SK-N-SH (cell line): ENCODE measurements around the gene APOO. TPM values are rescaled to one million over a fixed set of nuclear protein-coding genes. Genes with fewer than 3 reads are reported as not detected.

ENCODE experiments used
- CTCF ChIA-PET: fragments of 300-600, 350-600 bp; formaldehyde crosslinking; extraction: SDS; loops from one replicate; lab custom pipeline; 2021; lab: Yijun Ruan, JAX
- POLR2A ChIA-PET: fragments of 350-600 bp; sonication (Branson Sonifier 250); formaldehyde crosslinking; extraction: SDS; loops from one replicate; lab custom pipeline; 2020; ENCODE audit warnings: antibody characterized with exemption, inconsistent platforms; lab: Yijun Ruan, JAX
- DNase-seq: peaks from one replicate; pipeline ENCODE4 v3.0.0; 2012
- H2AFZ ChIP-seq: fragments of 200-600 bp; sonication (generic); 2 replicates; pipeline ENCODE4 v1.8.1; 2016; ENCODE audit warnings: antibody characterized with exemption, mild to moderate bottlenecking, low read depth
- H3F3A ChIP-seq: fragments of 200-600 bp; sonication (generic); replicated peaks from 2 replicates; pipeline ENCODE3; 2016; ENCODE audit warnings: antibody characterized with exemption, mild to moderate bottlenecking; ENCODE audit not compliant: insufficient read depth
- H3K27ac ChIP-seq, 2 experiments: fragments of 200-500 bp in 1 of 2; fragments of 200-600 bp in 1 of 2; sonication (Bioruptor generic) in 1 of 2; sonication (generic), shearing (Covaris generic) in 1 of 2; 2 replicates each; pipeline versions ENCODE4 v1.5.1 to v1.6.1; 2014 to 2016; ENCODE audit warnings: low read depth in 2 of 2, inconsistent platforms in 1 of 2, low read length in 1 of 2, mild to moderate bottlenecking in 1 of 2, mixed read lengths in 1 of 2
- H3K27me3 ChIP-seq: fragments of 200-600 bp; sonication (generic), shearing (Covaris generic); 2 replicates; pipeline ENCODE4 v1.6.1; 2016; ENCODE audit warnings: mixed run types; ENCODE audit not compliant: insufficient read depth
- H3K36me3 ChIP-seq, 2 experiments: fragments of 200-500 bp in 1 of 2; fragments of 200-600 bp in 1 of 2; sonication (Bioruptor generic) in 1 of 2; sonication (generic) in 1 of 2; replicated peaks in 1 of 2; 2 replicates each; pipeline versions ENCODE3 to v1.5.1; 2014 to 2016; ENCODE audit warnings: low read length in 1 of 2, mild to moderate bottlenecking in 1 of 2; ENCODE audit not compliant: insufficient read depth in 2 of 2, control insufficient read depth in 1 of 2
- H3K4me1 ChIP-seq, 2 experiments: fragments of 200-500 bp in 1 of 2; fragments of 200-600 bp in 1 of 2; sonication (Bioruptor generic) in 1 of 2; sonication (generic), shearing (Covaris generic) in 1 of 2; 2 replicates each; pipeline versions ENCODE4 v1.5.1 to v1.6.1; 2014 to 2016; ENCODE audit warnings: low read depth in 1 of 2, low read length in 1 of 2, mixed run types in 1 of 2; ENCODE audit not compliant: insufficient read depth in 2 of 2, control insufficient read depth in 1 of 2
- H3K4me2 ChIP-seq: fragments of 200-600 bp; sonication (generic), shearing (Covaris generic); 2 replicates; pipeline ENCODE4 v1.6.1; 2017; ENCODE audit warnings: mixed run types
- H3K4me3 ChIP-seq, 2 experiments: fragments of 200-500 bp in 1 of 2; fragments of 200-600 bp in 1 of 2; sonication (Bioruptor generic) in 1 of 2; sonication (generic), shearing (Covaris generic) in 1 of 2; 2 replicates each; pipeline versions ENCODE4 v1.5.1 to v1.8.1; 2014 to 2016; ENCODE audit warnings: low read depth in 2 of 2, inconsistent platforms in 1 of 2, low read length in 1 of 2, mild to moderate bottlenecking in 1 of 2, mixed read lengths in 1 of 2, moderate library complexity in 1 of 2
- H3K79me2 ChIP-seq: fragments of 200-600 bp; sonication (generic); 2 replicates; pipeline ENCODE4 v1.8.1; 2017; ENCODE audit warnings: mild to moderate bottlenecking; ENCODE audit not compliant: insufficient read depth
- H3K9ac ChIP-seq: fragments of 200-600 bp; sonication (generic); 2 replicates; pipeline ENCODE4 v1.6.1; 2017; ENCODE audit warnings: mixed run types
- H3K9me2 ChIP-seq: fragments of 200-600 bp; sonication (generic); 2 replicates; pipeline ENCODE4 v1.6.1; 2017; ENCODE audit warnings: mixed run types
- H3K9me3 ChIP-seq: fragments of 200-600 bp; sonication (generic); 2 replicates; pipeline ENCODE4 v1.6.1; 2017; ENCODE audit warnings: mixed run types, mild to moderate bottlenecking, moderate library complexity
- H4K20me1 ChIP-seq: fragments of 200-600 bp; sonication (generic); 2 replicates; pipeline ENCODE4 v1.6.1; 2017; ENCODE audit warnings: mild to moderate bottlenecking, mixed run types; ENCODE audit not compliant: insufficient read depth
- ELF1 ChIP-seq: IDR thresholded peaks from 2 replicates; pipeline ENCODE4 v1.4.0; 2012
- EP300 ChIP-seq, 2 experiments: IDR thresholded peaks; 2 replicates each; pipeline versions ENCODE4 v1.4.0 to v1.6.1; 2012; ENCODE audit warnings: borderline replicate concordance in 1 of 2, low read depth in 1 of 2, low read length in 1 of 2
- FOXJ3 ChIP-seq: sonication (generic); formaldehyde crosslinking; IDR thresholded peaks from 2 replicates; pipeline ENCODE4 v1.5.1; 2020; ENCODE audit warnings: mild to moderate bottlenecking, missing genetic modification reagents
- FOXM1 ChIP-seq: IDR thresholded peaks from 2 replicates; pipeline ENCODE4 v1.4.0; 2012; ENCODE audit warnings: low read depth, mild to moderate bottlenecking
- GABPA ChIP-seq: IDR thresholded peaks from 2 replicates; pipeline ENCODE4 v1.4.0; 2012; ENCODE audit warnings: low read depth, mild to moderate bottlenecking
- GATA2 ChIP-seq: sonication (generic); formaldehyde crosslinking; IDR thresholded peaks from 2 replicates; pipeline ENCODE4 v1.5.0; 2020; ENCODE audit warnings: mild to moderate bottlenecking, missing genetic modification reagents
- MEF2A ChIP-seq: IDR thresholded peaks from 2 replicates; pipeline ENCODE4 v1.4.0; 2012; ENCODE audit warnings: low read depth, borderline replicate concordance
- NFIC ChIP-seq: IDR thresholded peaks from 2 replicates; pipeline ENCODE4 v1.4.0; 2012; ENCODE audit warnings: borderline replicate concordance
- NRF1 ChIP-seq: IDR thresholded peaks from 2 replicates; pipeline ENCODE4 v1.6.1; 2012; ENCODE audit warnings: low read depth, mild to moderate bottlenecking, low read length
- POLR2AphosphoS5 ChIP-seq: IDR thresholded peaks from 2 replicates; pipeline ENCODE4 v1.6.1; 2012; ENCODE audit warnings: low read depth, low read length
- RAD21 ChIP-seq: IDR thresholded peaks from 2 replicates; pipeline ENCODE4 v1.6.1; 2012; ENCODE audit warnings: mild to moderate bottlenecking, low read length
- SIN3A ChIP-seq: IDR thresholded peaks from 2 replicates; pipeline ENCODE4 v1.6.1; 2012; ENCODE audit warnings: low read depth, mild to moderate bottlenecking, low read length, moderate library complexity, borderline replicate concordance
- SMC3 ChIP-seq: IDR thresholded peaks from 2 replicates; pipeline ENCODE4 v1.6.1; 2012; ENCODE audit warnings: low read depth, low read length, improper control_type of control experiment
- TAF1 ChIP-seq: IDR thresholded peaks from 2 replicates; pipeline ENCODE4 v1.6.1; 2012; ENCODE audit warnings: low read depth, mild to moderate bottlenecking, low read length, moderate library complexity, borderline replicate concordance
- TEAD4 ChIP-seq: IDR thresholded peaks from 2 replicates; pipeline ENCODE4 v1.4.0; 2012; ENCODE audit warnings: mild to moderate bottlenecking, borderline replicate concordance; ENCODE audit not compliant: insufficient read depth
- YY1 ChIP-seq: IDR thresholded peaks from 2 replicates; pipeline ENCODE4 v1.4.0; 2012; ENCODE audit warnings: low read depth, mild to moderate bottlenecking
- WGBS: methylation state at CpG from one replicate; pipeline ENCODE4 v1.1.6; 2017; ENCODE audit warnings: low lambda C conversion rate; 5-methylcytosine and 5-hydroxymethylcytosine counted together
- polyA plus RNA-seq, 3 experiments: library from polyadenylated mRNA; depleted of rRNA; stranded (reverse); fragments of >200 nt; gene quantifications; 2 replicates each; pipeline ENCODE4 v1.2.3, GENCODE V29; 2012
- TF ChIP-seq, protein P1 (sequence below): IDR thresholded peaks from 2 replicates; pipeline ENCODE4 v1.6.1; 2012; ENCODE audit warnings: mild to moderate bottlenecking, low read depth, low read length, moderate library complexity
- TF ChIP-seq, protein P2 (sequence below): fragments of 200-600 bp; sonication (generic); IDR thresholded peaks from 2 replicates; pipeline ENCODE4 v1.6.1; 2017; ENCODE audit warnings: antibody characterized with exemption, mild to moderate bottlenecking, moderate library complexity
- TF ChIP-seq, protein P3 (sequence below): fragments of 150-350 bp; IDR thresholded peaks from 2 replicates; pipeline ENCODE4 v1.6.1; 2017; ENCODE audit warnings: antibody characterized with exemption, low read length, low read depth, borderline replicate concordance
- TF ChIP-seq, protein P4 (sequence below): IDR thresholded peaks from 2 replicates; pipeline ENCODE4; 2012

The APOO gene
- polyA plus RNA-seq, 1 of the 3 experiments (the other 2 are of a cell fraction), result 22.0 TPM

DNA sequence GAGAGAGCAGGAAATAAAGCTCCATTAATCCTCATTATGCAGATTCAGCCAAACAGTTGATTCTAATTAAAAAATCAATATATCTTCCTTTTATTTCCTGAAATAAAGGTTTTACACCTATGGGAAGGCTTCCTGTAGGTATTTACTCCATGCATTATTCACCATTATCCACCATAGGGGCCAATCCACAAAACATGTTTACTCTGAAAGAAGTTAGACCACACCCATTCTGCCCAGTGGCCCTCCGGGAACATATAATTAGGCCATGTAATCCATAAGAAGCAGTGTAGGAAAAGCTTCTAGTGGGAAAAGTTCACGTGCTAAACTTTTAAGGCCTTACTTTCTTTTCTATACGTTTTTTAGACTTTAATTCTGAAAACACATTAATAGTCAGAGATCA lies 67.1 kb downstream of the APOO start:
- H2AFZ ChIP-seq, result no peak overlapping the region
- CTCF ChIA-PET, result no interaction called here
- H3K9me2 ChIP-seq, result no peaks in the 10 kb centered on the region
- H3K27me3 ChIP-seq, result no peaks in the 10 kb centered on the region; the same call in 1 of the 2 replicates
- no peaks in the 10 kb centered on the region for H3K9me3 ChIP-seq
- no peaks in the 10 kb centered on the region for H4K20me1 ChIP-seq
- H3K27ac ChIP-seq, result no peak overlapping the region
- TF ChIP-seq TEAD4, result no peak
- no peak for TF ChIP-seq FOXJ3
- TF ChIP-seq NRF1, result no peak
- TF ChIP-seq EP300 (IDR thresholded peaks at IDR 0.05; ENCODE audit: borderline replicate concordance in 1 of 2, low read depth in 1 of 2, low read length in 1 of 2), result no peak
- TF ChIP-seq FOXM1, result no peak
- TF ChIP-seq RAD21, result no peak
- TF ChIP-seq TAF1, result no peak
- TF ChIP-seq ELF1, result no peak
- 57% methylated on average over 3 of the region's 3 CpGs for WGBS
- H3K79me2 ChIP-seq, result no peaks in the 10 kb centered on the region
- no peaks in the 10 kb centered on the region for H3K36me3 ChIP-seq
- no peak overlapping the region for H3K9ac ChIP-seq
- no peaks in the 10 kb centered on the region for H3F3A ChIP-seq
- H3K4me1 ChIP-seq, result peaks cover 0 to 3% of the 10 kb centered on the region in 2 experiments; a peak in 1 of 4 replicates
- POLR2A ChIA-PET, result no interaction called here
- no peak overlapping the region for H3K4me2 ChIP-seq
- DNase-seq, result no peak
- no peak overlapping the region for H3K4me3 ChIP-seq

DNA sequence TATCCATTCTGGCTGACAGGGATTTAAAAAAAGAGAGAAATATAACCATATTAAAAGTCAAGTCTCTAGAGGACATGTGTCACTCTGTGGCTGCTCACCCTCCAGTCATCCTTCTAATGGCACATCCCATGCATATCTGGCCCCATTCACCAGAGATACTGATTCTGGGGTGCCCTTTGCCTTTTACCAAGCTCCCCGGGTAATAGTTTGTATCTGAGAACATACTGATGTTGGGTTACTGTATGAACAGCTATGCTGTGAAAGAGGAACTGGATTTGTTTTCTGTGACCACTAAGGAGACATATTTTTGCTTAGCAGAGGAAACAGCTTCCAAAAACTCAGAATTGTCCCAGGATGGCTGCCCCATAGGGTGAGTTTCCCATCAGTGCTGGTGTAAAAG lies 68.8 kb downstream of the APOO start:
- Histone ChIP-seq H3K9me3 (no peaks in the 10 kb centered on the region), H3K4me3 (no peak overlapping the region), H3K4me2 (no peak overlapping the region), H3K79me2 (no peaks in the 10 kb centered on the region), H4K20me1 (no peaks in the 10 kb centered on the region), H3K9me2 (no peaks in the 10 kb centered on the region), H2AFZ (no peak overlapping the region), H3K36me3 (no peaks in the 10 kb centered on the region), H3K4me1 (no peaks in the 10 kb centered on the region), H3F3A (no peaks in the 10 kb centered on the region), H3K27ac (no peak overlapping the region), H3K9ac (no peak overlapping the region), H3K27me3 (no peaks in the 10 kb centered on the region; the same call in 1 of the 2 replicates)
- TF ChIP-seq, protein P1, sequence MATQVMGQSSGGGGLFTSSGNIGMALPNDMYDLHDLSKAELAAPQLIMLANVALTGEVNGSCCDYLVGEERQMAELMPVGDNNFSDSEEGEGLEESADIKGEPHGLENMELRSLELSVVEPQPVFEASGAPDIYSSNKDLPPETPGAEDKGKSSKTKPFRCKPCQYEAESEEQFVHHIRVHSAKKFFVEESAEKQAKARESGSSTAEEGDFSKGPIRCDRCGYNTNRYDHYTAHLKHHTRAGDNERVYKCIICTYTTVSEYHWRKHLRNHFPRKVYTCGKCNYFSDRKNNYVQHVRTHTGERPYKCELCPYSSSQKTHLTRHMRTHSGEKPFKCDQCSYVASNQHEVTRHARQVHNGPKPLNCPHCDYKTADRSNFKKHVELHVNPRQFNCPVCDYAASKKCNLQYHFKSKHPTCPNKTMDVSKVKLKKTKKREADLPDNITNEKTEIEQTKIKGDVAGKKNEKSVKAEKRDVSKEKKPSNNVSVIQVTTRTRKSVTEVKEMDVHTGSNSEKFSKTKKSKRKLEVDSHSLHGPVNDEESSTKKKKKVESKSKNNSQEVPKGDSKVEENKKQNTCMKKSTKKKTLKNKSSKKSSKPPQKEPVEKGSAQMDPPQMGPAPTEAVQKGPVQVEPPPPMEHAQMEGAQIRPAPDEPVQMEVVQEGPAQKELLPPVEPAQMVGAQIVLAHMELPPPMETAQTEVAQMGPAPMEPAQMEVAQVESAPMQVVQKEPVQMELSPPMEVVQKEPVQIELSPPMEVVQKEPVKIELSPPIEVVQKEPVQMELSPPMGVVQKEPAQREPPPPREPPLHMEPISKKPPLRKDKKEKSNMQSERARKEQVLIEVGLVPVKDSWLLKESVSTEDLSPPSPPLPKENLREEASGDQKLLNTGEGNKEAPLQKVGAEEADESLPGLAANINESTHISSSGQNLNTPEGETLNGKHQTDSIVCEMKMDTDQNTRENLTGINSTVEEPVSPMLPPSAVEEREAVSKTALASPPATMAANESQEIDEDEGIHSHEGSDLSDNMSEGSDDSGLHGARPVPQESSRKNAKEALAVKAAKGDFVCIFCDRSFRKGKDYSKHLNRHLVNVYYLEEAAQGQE, result no peak
- TF ChIP-seq GABPA, result no peak
- TF ChIP-seq FOXJ3, result no peak
- TF ChIP-seq SIN3A, result no peak
- no peak for TF ChIP-seq POLR2AphosphoS5
- no peak for TF ChIP-seq NFIC
- no peak for TF ChIP-seq FOXM1
- TF ChIP-seq, protein P2, sequence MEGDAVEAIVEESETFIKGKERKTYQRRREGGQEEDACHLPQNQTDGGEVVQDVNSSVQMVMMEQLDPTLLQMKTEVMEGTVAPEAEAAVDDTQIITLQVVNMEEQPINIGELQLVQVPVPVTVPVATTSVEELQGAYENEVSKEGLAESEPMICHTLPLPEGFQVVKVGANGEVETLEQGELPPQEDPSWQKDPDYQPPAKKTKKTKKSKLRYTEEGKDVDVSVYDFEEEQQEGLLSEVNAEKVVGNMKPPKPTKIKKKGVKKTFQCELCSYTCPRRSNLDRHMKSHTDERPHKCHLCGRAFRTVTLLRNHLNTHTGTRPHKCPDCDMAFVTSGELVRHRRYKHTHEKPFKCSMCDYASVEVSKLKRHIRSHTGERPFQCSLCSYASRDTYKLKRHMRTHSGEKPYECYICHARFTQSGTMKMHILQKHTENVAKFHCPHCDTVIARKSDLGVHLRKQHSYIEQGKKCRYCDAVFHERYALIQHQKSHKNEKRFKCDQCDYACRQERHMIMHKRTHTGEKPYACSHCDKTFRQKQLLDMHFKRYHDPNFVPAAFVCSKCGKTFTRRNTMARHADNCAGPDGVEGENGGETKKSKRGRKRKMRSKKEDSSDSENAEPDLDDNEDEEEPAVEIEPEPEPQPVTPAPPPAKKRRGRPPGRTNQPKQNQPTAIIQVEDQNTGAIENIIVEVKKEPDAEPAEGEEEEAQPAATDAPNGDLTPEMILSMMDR, result no peak
- TF ChIP-seq, protein P3, sequence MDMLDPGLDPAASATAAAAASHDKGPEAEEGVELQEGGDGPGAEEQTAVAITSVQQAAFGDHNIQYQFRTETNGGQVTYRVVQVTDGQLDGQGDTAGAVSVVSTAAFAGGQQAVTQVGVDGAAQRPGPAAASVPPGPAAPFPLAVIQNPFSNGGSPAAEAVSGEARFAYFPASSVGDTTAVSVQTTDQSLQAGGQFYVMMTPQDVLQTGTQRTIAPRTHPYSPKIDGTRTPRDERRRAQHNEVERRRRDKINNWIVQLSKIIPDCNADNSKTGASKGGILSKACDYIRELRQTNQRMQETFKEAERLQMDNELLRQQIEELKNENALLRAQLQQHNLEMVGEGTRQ, result no peak
- TF ChIP-seq SMC3, result no peak
- no peak for TF ChIP-seq GATA2 (CRISPR knock-in tag)
- TF ChIP-seq, protein P4, sequence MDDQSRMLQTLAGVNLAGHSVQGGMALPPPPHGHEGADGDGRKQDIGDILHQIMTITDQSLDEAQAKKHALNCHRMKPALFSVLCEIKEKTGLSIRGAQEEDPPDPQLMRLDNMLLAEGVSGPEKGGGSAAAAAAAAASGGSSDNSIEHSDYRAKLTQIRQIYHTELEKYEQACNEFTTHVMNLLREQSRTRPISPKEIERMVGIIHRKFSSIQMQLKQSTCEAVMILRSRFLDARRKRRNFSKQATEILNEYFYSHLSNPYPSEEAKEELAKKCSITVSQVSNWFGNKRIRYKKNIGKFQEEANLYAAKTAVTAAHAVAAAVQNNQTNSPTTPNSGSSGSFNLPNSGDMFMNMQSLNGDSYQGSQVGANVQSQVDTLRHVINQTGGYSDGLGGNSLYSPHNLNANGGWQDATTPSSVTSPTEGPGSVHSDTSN, result no peak
- TF ChIP-seq MEF2A, result no peak
- TF ChIP-seq TEAD4, result no peak
- TF ChIP-seq YY1, result no peak
- WGBS, result 47% methylated on average over 1 of the region's 1 CpG
- ChIA-PET CTCF (interaction anchor here (0.9 kb wide), 1 partner anchor 10 kb away, joined by 3 read pairs; no protein-coding TSS in a partner anchor), POLR2A (no interaction called here)
- DNase-seq, result no peak
